GM12892 (cell line): Measurements from ENCODE around the gene LSAMP.

ENCODE experiments used
- DNase-seq: peaks from one replicate; pipeline ENCODE4 v3.0.0; 2011; ENCODE audit not compliant: insufficient read length
- FAIRE-seq: peaks from 2 replicates; lab custom pipeline; 2011; peaks lifted over from hg19 to GRCh38; lab: Jason Lieb, UNC
- POLR2A ChIP-seq: IDR thresholded peaks from 2 replicates; pipeline ENCODE4 v1.6.1; 2011; ENCODE audit warnings: low read depth, low read length, control low read depth
- POLR2AphosphoS5 ChIP-seq: IDR thresholded peaks from 2 replicates; pipeline ENCODE4 v1.6.1; 2011; ENCODE audit warnings: low read depth, low read length, control low read depth
- TAF1 ChIP-seq: IDR thresholded peaks from 2 replicates; pipeline ENCODE4 v1.6.1; 2011; ENCODE audit warnings: low read depth, mild to moderate bottlenecking, control low read depth, low read length, borderline replicate concordance

Gene LSAMP

DNA sequence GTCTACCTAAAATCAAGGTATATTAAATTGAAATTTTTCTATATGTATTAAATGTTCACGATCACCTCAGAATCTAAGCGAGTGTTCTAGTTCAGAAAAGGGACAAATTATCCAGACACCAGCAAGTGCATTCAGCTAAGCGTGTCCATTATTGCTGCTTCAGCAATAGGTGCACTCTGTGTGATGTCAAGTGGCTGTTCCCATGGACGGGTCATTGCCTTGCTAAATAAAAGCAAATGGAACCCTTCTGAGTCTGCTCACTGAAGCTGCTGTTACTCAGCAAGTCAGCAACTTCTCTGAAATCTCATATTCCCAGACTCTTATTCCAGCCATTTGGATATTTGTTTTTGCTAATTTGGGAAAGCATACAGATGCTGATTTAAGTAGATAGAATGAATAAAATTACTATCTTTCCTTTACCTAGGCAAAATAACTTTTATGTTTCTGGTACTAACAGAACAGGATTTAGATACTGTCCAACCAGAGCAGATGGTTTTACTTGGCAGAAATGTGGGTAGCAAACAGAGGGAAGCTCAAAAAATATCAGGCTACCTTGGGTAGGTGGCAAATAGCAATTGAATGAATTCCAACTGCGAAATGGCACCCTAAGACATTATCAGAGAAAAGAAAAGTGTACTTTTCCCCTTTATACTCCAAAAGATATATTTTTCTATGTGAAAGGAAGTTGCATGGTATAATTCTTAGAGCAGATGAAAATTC, 415.0 kb downstream of the LSAMP start:
- TF ChIP-seq TAF1: no peak
- TF ChIP-seq POLR2A: no peak
- TF ChIP-seq POLR2AphosphoS5: no peak
- FAIRE-seq (no peak), DNase-seq (no peak)

GRCh38 chr3:116029266-116029665, 416.0 kb downstream of the LSAMP start:
- FAIRE-seq (no peak), DNase-seq (no peak)
- TF ChIP-seq POLR2A: no peak
- TF ChIP-seq TAF1: no peak
- no peak for TF ChIP-seq POLR2AphosphoS5

- no peak for TF ChIP-seq TAF1
- no peak for TF ChIP-seq POLR2A
- TF ChIP-seq POLR2AphosphoS5: no peak
- no peak for DNase-seq
- FAIRE-seq: no peak
Measured at GRCh38 chr3:116028157-116028556, 417.1 kb downstream of the LSAMP start.

GRCh38 chr3:116020989-116021388, 424.3 kb downstream of the LSAMP start:
- no peak for TF ChIP-seq POLR2A
- TF ChIP-seq POLR2AphosphoS5: no peak
- TF ChIP-seq TAF1: no peak
- no peak for FAIRE-seq
- DNase-seq: no peak

DNA sequence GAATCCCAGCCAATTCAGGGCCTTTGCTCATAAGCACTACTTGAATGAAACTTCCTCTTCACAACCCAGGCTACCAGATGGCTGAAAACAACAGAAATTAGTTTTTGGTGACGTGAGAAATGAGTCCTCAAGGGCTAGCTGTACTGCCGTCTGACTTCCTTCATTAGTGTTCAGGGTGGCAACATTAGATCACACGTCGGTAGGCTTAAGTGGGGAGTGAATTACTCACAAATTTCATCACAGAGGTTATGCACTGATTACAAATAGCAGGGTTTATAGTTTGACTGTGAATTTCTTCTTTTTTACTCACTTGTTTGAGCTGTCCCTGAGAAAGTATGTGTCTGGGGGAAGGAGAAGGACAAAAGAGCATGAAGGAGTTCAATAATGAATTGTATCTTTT, 424.8 kb downstream of the LSAMP start:
- TF ChIP-seq POLR2AphosphoS5 (no peak), TAF1 (no peak), POLR2A (no peak)
- peak; percentile 82 for FAIRE-seq
- no peak for DNase-seq

GRCh38 chr3:116019254-116019763, 426.0 kb downstream of the LSAMP start:
- no peak for TF ChIP-seq POLR2A
- TF ChIP-seq TAF1: no peak
- no peak for TF ChIP-seq POLR2AphosphoS5
- FAIRE-seq: no peak
- no peak for DNase-seq

DNA sequence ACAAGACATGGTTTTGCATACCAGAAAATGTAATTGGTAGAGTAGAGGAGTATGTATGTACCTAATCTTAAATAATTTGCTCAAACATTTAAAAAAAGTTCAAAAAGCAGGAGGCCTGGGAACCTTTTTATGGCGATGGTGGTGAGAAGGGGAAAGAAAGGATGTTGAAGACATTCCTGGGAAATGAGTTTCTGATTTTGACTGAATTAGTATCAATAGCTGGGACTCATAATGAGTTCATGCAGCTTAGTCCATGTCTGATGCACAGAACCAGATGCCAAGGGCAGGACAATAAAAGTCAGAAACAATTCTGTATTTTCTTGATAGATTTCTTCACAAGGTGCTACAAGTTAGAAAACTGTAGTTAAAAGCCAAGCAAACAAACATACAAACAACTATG, 426.6 kb downstream of the LSAMP start:
- FAIRE-seq: no peak
- no peak for DNase-seq
- TF ChIP-seq TAF1 (no peak), POLR2AphosphoS5 (no peak), POLR2A (no peak)

DNA sequence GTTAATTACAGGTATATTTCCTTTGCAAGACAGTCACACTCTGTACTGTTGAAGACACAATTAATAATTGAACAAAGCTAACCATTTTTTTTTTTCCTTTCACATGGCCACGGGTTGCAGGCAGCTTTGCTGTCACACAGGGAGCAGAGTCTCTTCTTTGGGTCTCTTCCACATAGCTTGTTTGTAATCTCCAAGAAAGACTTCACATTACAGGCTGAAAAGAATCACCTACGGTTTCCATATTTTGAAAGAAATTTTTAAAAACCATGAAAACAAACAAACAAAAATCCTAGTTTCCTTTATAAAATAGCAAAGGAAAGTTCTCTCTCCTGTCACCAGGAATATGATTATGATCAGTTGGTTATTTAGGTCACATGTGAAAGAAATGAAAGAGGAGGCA, 429.4 kb downstream of the LSAMP start:
- TF ChIP-seq POLR2A (no peak), TAF1 (no peak), POLR2AphosphoS5 (no peak)
- no peak for DNase-seq
- FAIRE-seq: no peak

DNA sequence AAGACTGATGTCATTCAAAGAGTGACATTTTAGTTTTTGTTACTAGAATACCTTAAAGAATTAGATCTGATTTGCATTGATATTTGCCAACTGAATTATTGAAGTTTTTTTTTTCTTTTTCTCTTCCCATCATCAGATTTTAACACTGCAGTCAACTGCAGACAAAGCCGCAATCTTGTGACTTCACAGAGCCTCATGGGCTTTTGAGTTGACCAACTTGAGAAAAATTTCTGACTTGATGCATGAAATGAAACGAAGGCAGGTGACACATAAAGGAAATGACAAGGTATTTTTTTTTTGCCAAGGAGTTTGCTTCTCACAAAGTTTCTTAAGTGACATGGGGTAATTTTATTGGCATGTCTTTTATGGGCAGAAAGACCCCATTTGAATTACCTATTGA, 438.3 kb downstream of the LSAMP start:
- no peak for FAIRE-seq
- TF ChIP-seq POLR2AphosphoS5 (no peak), TAF1 (no peak), POLR2A (no peak)
- no peak for DNase-seq

GRCh38 chr3:116005404-116005803, 439.9 kb downstream of the LSAMP start:
- FAIRE-seq (no peak), DNase-seq (no peak)
- TF ChIP-seq TAF1 (no peak), POLR2AphosphoS5 (no peak), POLR2A (no peak)

GRCh38 chr3:116002235-116002634, 443.1 kb downstream of the LSAMP start:
- TF ChIP-seq TAF1 (no peak), POLR2A (no peak), POLR2AphosphoS5 (no peak)
- DNase-seq: no peak
- no peak for FAIRE-seq

GRCh38 chr3:116001151-116001621, 444.1 kb downstream of the LSAMP start:
- FAIRE-seq: no peak

DNA sequence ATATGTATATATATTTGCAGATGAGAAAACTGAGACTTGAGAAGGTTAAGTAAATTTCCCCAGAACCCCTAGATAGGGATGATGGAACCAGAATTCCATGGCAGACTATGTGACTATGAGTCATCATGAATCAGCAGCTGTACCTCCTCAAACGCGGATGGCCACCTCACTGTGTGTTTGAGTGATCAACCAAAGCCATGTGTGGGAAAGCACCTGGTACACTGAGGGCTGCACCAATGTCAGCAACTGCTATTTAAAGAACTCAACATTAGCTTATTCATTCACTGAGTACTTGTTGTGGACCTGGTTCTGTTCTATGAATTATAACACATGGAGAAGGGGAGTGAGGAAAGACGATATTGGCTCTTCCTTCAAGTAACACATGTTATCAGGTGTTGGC, 445.0 kb downstream of the LSAMP start:
- FAIRE-seq: peak; percentile 97
- TF ChIP-seq POLR2AphosphoS5 (no peak), TAF1 (no peak), POLR2A (no peak)
- no peak for DNase-seq

More at GRCh38 chr3:116001151-116001621, 444.1 kb downstream of the LSAMP start:
- DNase-seq: no peak
- no peak for TF ChIP-seq POLR2A
